ENCODE results near the gene ANO6.
"Not testable (repeated sequence)": the region's sequence is repeated elsewhere in the genome, so short reads cannot be mapped to it uniquely, and the experiment has no call there.

The ANO6 gene

GRCh38 chr12:45351921-45352670, 136.2 kb downstream of the ANO6 start:
- DNase-seq (ENCODE audit: low read depth) = no peak

DNA sequence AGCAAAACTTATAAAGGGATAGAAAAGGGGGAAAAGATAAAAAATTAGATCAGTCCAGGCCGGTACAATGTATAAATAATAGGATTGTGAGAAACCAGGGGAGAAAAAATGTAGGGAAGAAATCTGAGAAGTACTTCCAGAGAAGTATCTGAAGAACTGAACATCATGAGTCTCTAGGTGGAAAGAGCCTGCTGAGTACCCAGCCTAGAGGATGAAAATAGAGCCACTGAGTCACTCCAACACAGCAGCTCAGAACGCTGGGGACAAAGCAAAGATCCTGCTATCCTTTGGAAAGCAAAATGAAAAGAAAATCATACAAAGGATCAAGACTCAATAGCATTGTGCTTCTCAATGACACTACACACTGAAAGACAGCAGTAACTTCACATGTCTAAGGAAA, 138.0 kb downstream of the ANO6 start:
- DNase-seq (ENCODE audit: low read depth) = no peak

DNA sequence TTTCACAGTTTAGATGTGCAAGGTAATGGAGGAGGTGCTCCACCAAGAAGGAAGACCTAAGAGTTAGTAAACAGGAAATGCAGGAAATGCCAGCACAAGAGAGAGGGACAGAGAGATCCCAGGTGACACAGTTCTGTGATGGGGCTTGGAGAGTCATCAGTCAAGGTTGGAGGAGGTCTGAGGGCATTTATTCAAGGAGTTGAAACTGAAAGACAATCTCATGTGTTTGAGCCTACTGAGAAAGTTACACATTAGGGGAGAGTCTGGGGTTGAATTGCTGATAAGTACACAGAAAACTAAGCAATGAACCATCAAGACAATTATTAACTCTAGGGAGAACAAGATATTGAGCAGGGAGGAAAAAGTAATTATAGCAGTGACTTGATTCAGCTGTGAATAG, 138.5 kb downstream of the ANO6 start:
- DNase-seq (ENCODE audit: low read depth) = no peak

DNA sequence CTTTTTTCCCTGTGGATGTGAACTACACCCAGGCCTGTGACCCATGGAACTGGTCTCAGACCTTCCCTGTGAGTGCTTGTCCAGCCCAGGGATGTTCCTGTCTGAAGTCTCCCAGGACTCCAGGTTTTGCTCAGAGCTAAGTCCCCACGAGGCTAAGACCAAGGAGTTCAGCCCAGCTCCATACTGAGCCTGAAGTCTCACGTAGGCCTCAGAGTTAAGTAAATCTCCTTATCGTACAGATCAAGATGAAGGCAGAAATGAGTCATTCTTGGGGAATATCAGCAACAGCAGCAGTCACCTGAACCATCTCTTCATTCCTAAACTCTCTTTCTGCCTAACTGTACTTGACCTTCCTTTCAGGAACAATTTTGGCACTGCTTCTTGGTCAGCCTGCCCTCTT, 139.8 kb downstream of the ANO6 start:
- DNase-seq (ENCODE audit: low read depth) = no peak

- no peak for DNase-seq (ENCODE audit: low read depth)
These were observed 141.1 kb downstream of the ANO6 start for GRCh38 chr12:45356822-45357538.

GRCh38 chr12:45357539-45358417, 141.9 kb downstream of the ANO6 start:
- no peak for DNase-seq (ENCODE audit: low read depth)

GRCh38 chr12:45362291-45362690, 146.4 kb downstream of the ANO6 start:
- no peak for DNase-seq (ENCODE audit: low read depth)

GRCh38 chr12:45363903-45364302, 148.0 kb downstream of the ANO6 start:
- no peak for DNase-seq (ENCODE audit: low read depth)

DNA sequence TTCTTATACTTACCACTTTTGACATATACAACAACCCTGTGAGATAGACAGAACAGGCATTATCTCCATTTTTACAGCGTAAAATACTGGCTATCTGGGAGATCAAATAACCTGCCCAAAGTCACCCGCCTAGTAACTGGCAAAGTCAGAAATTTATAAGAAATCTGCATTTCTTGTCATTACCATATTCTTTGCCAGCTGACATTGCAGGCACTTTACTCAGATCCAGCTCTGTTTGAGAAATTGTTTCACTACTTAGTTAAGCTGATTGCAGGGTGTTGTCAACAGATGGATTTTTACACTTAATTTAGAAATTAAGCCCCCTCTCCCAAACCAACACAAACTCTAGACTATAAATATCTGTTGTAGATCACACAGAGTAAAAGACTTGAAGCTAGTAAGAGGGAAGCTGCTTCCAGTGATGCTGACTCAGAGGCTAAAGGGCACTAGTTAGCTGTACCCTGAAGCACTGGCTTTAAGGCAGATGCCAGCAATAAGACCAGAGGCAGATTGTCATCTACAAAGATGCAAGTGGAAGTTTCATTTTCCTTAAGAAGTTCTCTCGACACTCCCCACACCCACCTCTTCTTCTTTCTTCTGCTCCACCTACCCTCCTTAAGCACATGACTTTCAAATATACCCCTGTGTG, 153.1 kb downstream of the ANO6 start:
- no peak for DNase-seq (ENCODE audit: low read depth)

DNA sequence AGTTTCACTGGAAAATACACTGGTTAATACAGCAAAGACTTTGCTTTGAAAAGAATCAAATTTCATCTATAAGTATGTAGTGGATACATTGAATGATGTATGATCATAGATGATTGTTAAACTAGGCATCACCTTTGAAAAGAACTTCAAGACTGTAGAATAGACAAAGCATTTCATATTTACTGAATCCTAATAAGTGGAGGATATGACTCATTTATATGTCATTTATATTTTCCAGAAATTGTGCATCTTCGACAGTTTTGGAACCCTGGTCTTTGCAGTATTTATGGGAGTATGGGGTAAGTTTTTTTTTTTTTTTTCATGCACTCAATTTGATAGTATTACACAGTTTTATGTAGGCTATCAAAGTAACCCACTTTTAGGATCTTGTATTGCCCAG, 161.9 kb downstream of the ANO6 start:
- no peak for DNase-seq (ENCODE audit: low read depth)

DNA sequence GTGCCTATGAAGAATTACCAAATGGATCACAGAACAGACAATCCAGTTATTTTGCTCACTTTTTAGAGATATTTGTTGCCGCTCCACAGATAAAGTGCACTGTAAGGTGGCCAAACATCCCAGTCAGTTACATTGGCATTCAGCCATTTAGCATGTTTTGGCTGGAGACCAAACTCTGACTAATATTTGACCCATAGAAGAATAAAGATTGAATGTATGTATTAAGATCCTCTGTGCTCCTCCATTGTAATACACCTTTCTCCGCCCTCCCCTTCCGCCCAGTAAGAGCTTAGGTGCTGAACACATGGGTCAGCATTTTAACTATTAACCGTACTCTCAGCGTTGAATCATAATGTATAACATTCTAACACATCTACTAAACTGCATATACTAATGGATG, 163.4 kb downstream of the ANO6 start:
- DNase-seq (ENCODE audit: low read depth) = no peak

GRCh38 chr12:45381351-45381750, 165.5 kb downstream of the ANO6 start:
- DNase-seq (ENCODE audit: low read depth) = no peak

GRCh38 chr12:45388545-45388944, 172.7 kb downstream of the ANO6 start:
- DNase-seq (ENCODE audit: low read depth) = no peak

DNA sequence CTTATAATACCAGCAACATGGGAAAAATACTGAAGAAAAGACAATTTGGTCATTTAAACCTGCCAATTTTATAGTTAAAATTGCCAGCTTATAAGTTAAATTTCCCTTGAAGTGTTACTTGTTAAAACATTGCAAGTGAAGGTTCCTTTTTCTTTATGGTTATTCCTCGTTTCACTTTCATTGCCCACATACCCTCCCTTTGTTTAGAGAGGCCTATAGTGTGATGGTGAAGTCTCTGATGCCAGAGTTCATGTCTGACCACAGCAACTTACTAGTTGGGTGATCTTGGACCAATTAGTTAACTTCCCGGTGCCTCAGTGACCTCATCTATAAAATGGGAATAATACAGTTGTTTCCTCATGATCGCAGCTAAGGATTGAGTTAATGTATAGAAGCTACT, 173.5 kb downstream of the ANO6 start:
- no peak for DNase-seq (ENCODE audit: low read depth)

- not testable (repeated sequence) for DNase-seq (ENCODE audit: low read depth)
These were observed 181.6 kb downstream of the ANO6 start for GRCh38 chr12:45397499-45397898.

DNA sequence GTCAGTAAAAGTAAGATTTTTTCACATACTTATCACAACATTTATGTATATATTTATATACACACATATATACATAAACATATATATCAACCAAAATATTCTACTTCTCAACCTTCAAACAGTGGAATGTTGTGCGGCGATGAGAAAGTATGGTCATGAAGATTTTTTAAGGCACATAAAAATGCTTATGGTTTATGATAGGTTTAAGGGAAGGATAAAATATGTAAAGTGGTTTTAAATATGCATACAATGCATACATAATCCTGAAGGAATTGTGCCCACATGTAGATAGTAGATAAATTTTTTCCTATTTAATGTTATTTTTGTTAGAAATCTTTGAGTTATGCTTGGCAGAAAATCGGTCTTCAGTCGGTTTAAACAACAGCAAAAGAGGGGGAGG, 182.7 kb downstream of the ANO6 start:
- no peak for DNase-seq (ENCODE audit: low read depth)

- DNase-seq (ENCODE audit: low read depth) = no peak
These were observed 185.1 kb downstream of the ANO6 start for GRCh38 chr12:45400991-45401390.

DNA sequence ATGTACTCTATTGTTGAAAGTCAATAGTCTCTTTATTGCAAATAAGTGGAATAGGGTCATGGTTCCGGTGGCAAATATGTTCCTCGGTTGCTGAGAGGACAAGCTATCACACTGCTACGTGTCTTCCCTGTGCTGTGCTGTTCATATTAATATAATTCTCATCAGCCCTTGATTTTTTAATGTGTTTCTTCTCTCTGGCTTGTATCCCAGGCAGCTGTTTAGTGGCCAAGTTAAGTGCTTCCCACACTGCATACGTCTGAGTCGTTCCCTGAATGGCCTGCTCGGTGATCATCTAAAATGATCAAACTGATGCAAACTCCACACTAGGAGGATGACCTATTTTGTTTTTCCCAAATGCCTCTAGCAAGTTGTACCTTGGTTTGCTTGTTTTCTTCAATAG, 186.4 kb downstream of the ANO6 start:
- DNase-seq (ENCODE audit: low read depth) = no peak

- DNase-seq (ENCODE audit: low read depth) = no peak
These were observed 191.3 kb downstream of the ANO6 start for GRCh38 chr12:45406988-45407850.

- DNase-seq (ENCODE audit: low read depth) = no peak
These were observed 192.3 kb downstream of the ANO6 start for GRCh38 chr12:45407981-45408728.

DNA sequence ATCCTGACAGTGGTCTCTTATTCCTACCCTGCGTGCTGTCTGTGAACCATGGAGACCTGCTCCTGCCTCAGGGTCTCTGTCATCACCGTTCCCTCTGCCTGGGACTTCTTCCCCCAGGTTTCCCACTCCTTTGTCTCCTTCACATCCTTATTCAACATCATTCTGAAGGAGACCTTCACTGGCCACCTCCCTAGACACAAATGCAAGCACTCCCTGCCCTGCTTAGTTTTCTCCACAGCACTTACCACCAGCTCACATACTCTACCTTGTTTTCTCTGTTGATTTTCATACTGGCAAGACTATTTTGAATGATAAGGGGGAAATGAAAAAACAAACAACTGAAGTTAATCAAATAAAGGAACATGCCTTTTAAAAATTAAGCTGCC, 192.8 kb downstream of the ANO6 start:
- DNase-seq (ENCODE audit: low read depth) = no peak

Data from stimulated activated CD8-positive, alpha-beta memory T cell treated with anti-CD3 and anti-CD28 coated beads, Interleukin-4, amount 100 ng/mL, for 24 hours (primary cell).